LNCaP clone FGC (cell line): ENCODE measurements around the gene OLFM1.

ENCODE experiments used
- DNase-seq: peaks from one replicate; pipeline ENCODE4 v3.0.0-alpha.2; 2011; ENCODE audit warnings: low read depth
- H3K4me3 ChIP-seq: 2 replicates; pipeline ENCODE4 v1.5.1; 2011; ENCODE audit warnings: mild to moderate bottlenecking, low read depth, low read length, control low read depth
- CTCF ChIP-seq: IDR thresholded peaks from 2 replicates; pipeline ENCODE4 v1.5.1; 2012; ENCODE audit warnings: mild to moderate bottlenecking; ENCODE audit not compliant: control insufficient read depth, insufficient read depth; ENCODE audit errors: extremely low read depth

The OLFM1 gene

GRCh38 chr9:135167356-135167755, 79.9 kb downstream of the OLFM1 start:
- H3K4me3 ChIP-seq = no peak overlapping the region
- no peak for DNase-seq
- no peak for TF ChIP-seq CTCF

GRCh38 chr9:135167849-135168655, 80.6 kb downstream of the OLFM1 start:
- H3K4me3 ChIP-seq = no peak overlapping the region
- TF ChIP-seq CTCF = no peak
- no peak for DNase-seq

- H3K4me3 ChIP-seq = no peak overlapping the region
- DNase-seq = no peak
- no peak for TF ChIP-seq CTCF
These were observed 82.3 kb downstream of the OLFM1 start for GRCh38 chr9:135169709-135170226.

GRCh38 chr9:135170535-135170934, 83.1 kb downstream of the OLFM1 start:
- DNase-seq = no peak
- no peak for TF ChIP-seq CTCF
- no peak overlapping the region for H3K4me3 ChIP-seq
